Measurements from ENCODE around the gene VCAM1. TPM values are rescaled to one million over a fixed set of nuclear protein-coding genes. Genes with fewer than 3 reads are reported as not detected.

The VCAM1 gene
- total and polyA plus RNA-seq, 9 donors: 19.0 to 91.4 (median 32.1) TPM

DNA sequence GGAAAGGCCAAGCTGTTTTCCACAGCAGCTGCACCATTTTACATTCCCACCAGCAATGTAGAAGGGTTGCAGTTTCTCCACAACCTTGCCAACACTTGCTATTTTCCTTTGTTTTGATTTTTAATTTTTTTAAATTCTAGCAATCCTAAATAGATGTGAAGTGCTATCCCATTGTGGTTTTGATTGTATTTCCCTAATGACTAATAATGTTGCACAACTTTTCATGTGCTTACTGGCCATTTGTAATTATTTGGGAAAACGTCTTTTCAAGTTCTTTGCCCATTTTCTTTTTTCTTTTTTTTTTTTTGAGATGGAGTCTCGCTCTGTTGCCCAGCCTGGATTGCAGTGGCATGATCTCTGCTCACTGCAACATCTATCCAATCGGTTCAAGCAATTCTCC lies 53.9 kb downstream of the VCAM1 start:
- Histone ChIP-seq H3K4me1 (ENCODE audit: insufficient read depth) (no peaks in the 10 kb centered on the region), H3K27me3 (no peaks in the 10 kb centered on the region), H3K27ac (no peak overlapping the region), H3K4me3 (no peak overlapping the region), H3K36me3 (no peaks in the 10 kb centered on the region), H3K9me3 (no peaks in the 10 kb centered on the region)
- TF ChIP-seq EP300 (IDR thresholded peaks at IDR 0.05) (no peak), CTCF (IDR thresholded peaks at IDR 0.05) (no peak), POLR2A (IDR thresholded peaks at IDR 0.05) (no peak)
- DNase-seq: no peak
- intact Hi-C loops (cut with DNase I): no loop called here
- WGBS, 3 donors: 87 to 89% (median 89%) methylated on average over 3 of the region's 3 CpGs

- TF ChIP-seq EP300 (IDR thresholded peaks at IDR 0.05) (no peak), POLR2A (IDR thresholded peaks at IDR 0.05) (no peak), CTCF (IDR thresholded peaks at IDR 0.05) (no peak)
- Histone ChIP-seq H3K9me3 (no peaks in the 10 kb centered on the region), H3K36me3 (no peaks in the 10 kb centered on the region), H3K4me1 (ENCODE audit: insufficient read depth) (no peaks in the 10 kb centered on the region), H3K4me3 (no peak overlapping the region), H3K27me3 (no peaks in the 10 kb centered on the region), H3K27ac (no peak overlapping the region)
- intact Hi-C loops (cut with DNase I): no loop called here
- no peak for DNase-seq
- WGBS, 3 donors: 90 to 94% (median 90%) methylated on average over 1 of the region's 1 CpG
Measured at GRCh38 chr1:100774370-100774769, 54.8 kb downstream of the VCAM1 start.

- Histone ChIP-seq H3K9me3 (no peaks in the 10 kb centered on the region), H3K4me1 (ENCODE audit: insufficient read depth) (no peaks in the 10 kb centered on the region), H3K4me3 (no peak overlapping the region), H3K36me3 (no peaks in the 10 kb centered on the region), H3K27ac (no peak overlapping the region), H3K27me3 (no peaks in the 10 kb centered on the region)
- no peak for TF ChIP-seq EP300 (IDR thresholded peaks at IDR 0.05)
- TF ChIP-seq POLR2A (IDR thresholded peaks at IDR 0.05): no peak
- no peak for TF ChIP-seq CTCF (IDR thresholded peaks at IDR 0.05)
- intact Hi-C loops (cut with DNase I): no loop called here
- 94 to 98% (median 96%) methylated on average over 4 of the region's 4 CpGs for WGBS, 3 donors
- no peak for DNase-seq
Measured at GRCh38 chr1:100775483-100775882, 55.9 kb downstream of the VCAM1 start.

GRCh38 chr1:100778748-100779147 lies 59.2 kb downstream of the VCAM1 start:
- intact Hi-C loops (cut with DNase I): no loop called here

More at GRCh38 chr1:100778748-100779147, 59.2 kb downstream of the VCAM1 start:
- H3K36me3 ChIP-seq: no peaks in the 10 kb centered on the region
- TF ChIP-seq POLR2A (IDR thresholded peaks at IDR 0.05) (no peak), CTCF (IDR thresholded peaks at IDR 0.05) (no peak), EP300 (IDR thresholded peaks at IDR 0.05) (no peak)
- no peaks in the 10 kb centered on the region for H3K4me1 ChIP-seq (ENCODE audit: insufficient read depth)
- no peak for DNase-seq
- no peaks in the 10 kb centered on the region for H3K9me3 ChIP-seq
- H3K27me3 ChIP-seq: no peaks in the 10 kb centered on the region
- no peak overlapping the region for H3K27ac ChIP-seq
- H3K4me3 ChIP-seq: no peak overlapping the region
